ENCODE measurements around the gene ANP32E. TPM values are rescaled to one million over a fixed set of nuclear protein-coding genes. Genes with fewer than 3 reads are reported as not detected.
A peak's percentile ranks its signal among the peaks of the same experiment; 100 is the strongest.
"Not testable (repeated sequence)": the region's sequence is repeated elsewhere in the genome, so short reads cannot be mapped to it uniquely, and the experiment has no call there.

ANP32E gene
- total RNA-seq, 2 experiments from 2014 or later, result 130 to 173 TPM

- no peak for ATAC-seq
- H3K27me3 Mint-ChIP-seq, result no peaks in the 10 kb centered on the region
- DNase-seq, result no peak
- CTCF ChIA-PET, result interaction anchor here (1.2 to 1.8 kb wide), 5 partner anchors 9 to 153 kb away, joined by 3 to 9 read pairs (median 4); no protein-coding TSS in a partner anchor
- peaks cover 19% of the 10 kb centered on the region for H3K4me1 Mint-ChIP-seq
- no peaks in the 10 kb centered on the region for H3K9me3 Mint-ChIP-seq (ENCODE audit: low read depth)
- H3K36me3 Mint-ChIP-seq, result peaks cover 56% of the 10 kb centered on the region
- no peak overlapping the region for H3K27ac Mint-ChIP-seq
- no peak overlapping the region for H3K4me3 Mint-ChIP-seq
Observed at GRCh38 chr1:150224983-150225382, 10.9 kb downstream of the ANP32E start.

GRCh38 chr1:150221552-150221951, 14.4 kb downstream of the ANP32E start:
- no peaks in the 10 kb centered on the region for H3K9me3 Mint-ChIP-seq (ENCODE audit: low read depth)

GRCh38 chr1:150215855-150216254, 20.1 kb downstream of the ANP32E start:
- DNase-seq; H3K27ac Mint-ChIP-seq; H3K4me3 Mint-ChIP-seq; ATAC-seq; H3K27me3 Mint-ChIP-seq; H3K9me3 Mint-ChIP-seq (ENCODE audit: low read depth): not testable (repeated sequence)
- CTCF ChIA-PET, result interaction anchor here (1.1 kb wide), 1 partner anchor 9 kb away, joined by 4 read pairs; no protein-coding TSS in a partner anchor
- H3K4me1 Mint-ChIP-seq, result peaks cover 21% of the 10 kb centered on the region
- peaks cover 18% of the 10 kb centered on the region for H3K36me3 Mint-ChIP-seq

More at GRCh38 chr1:150221552-150221951, 14.4 kb downstream of the ANP32E start:
- ATAC-seq (peak; percentile 53), DNase-seq (no peak)
- CTCF ChIA-PET, result interaction anchor here (0.6 to 1.9 kb wide), 2 partner anchors 12 to 34 kb away, joined by 3 to 6 read pairs; no protein-coding TSS in a partner anchor
- no peak overlapping the region for H3K4me3 Mint-ChIP-seq
- H3K27me3 Mint-ChIP-seq, result no peaks in the 10 kb centered on the region
- H3K36me3 Mint-ChIP-seq, result peaks cover 45% of the 10 kb centered on the region
- H3K27ac Mint-ChIP-seq, result no peak overlapping the region
- peaks cover 9% of the 10 kb centered on the region for H3K4me1 Mint-ChIP-seq

GRCh38 chr1:150214099-150214756, 21.7 kb downstream of the ANP32E start:
- DNase-seq; ATAC-seq; H3K36me3 Mint-ChIP-seq; H3K9me3 Mint-ChIP-seq (ENCODE audit: low read depth); H3K27me3 Mint-ChIP-seq: not testable (repeated sequence)
- Mint-ChIP-seq H3K27ac (peak overlapping the region; percentile 98), H3K4me3 (peak overlapping the region; percentile 81), H3K4me1 (peaks cover 21% of the 10 kb centered on the region)
- CTCF ChIA-PET, result interaction anchor here (1.0 to 1.8 kb wide), 2 partner anchors 42 to 252 kb away, joined by 4 to 8 read pairs; no protein-coding TSS in a partner anchor

GRCh38 chr1:150213170-150214098, 22.5 kb downstream of the ANP32E start:
- ATAC-seq, result peak; percentile 100
- Mint-ChIP-seq H3K36me3 (peaks cover 5% of the 10 kb centered on the region), H3K9me3 (ENCODE audit: low read depth) (no peaks in the 10 kb centered on the region), H3K27me3 (no peaks in the 10 kb centered on the region), H3K4me3 (peak overlapping the region; percentile 81), H3K4me1 (peaks cover 21% of the 10 kb centered on the region), H3K27ac (peak overlapping the region; percentile 98)
- CTCF ChIA-PET, result interaction anchor here (0.9 to 1.8 kb wide), 4 partner anchors 20 to 251 kb away, joined by 3 to 8 read pairs (median 4); no protein-coding TSS in a partner anchor
- DNase-seq, result peak; percentile 97

- DNase-seq (no peak), ATAC-seq (no peak)
- H3K4me3 Mint-ChIP-seq, result no peak overlapping the region
- H3K27ac Mint-ChIP-seq, result no peak overlapping the region
- no peaks in the 10 kb centered on the region for H3K27me3 Mint-ChIP-seq
- CTCF ChIA-PET, result no interaction called here
- H3K9me3 Mint-ChIP-seq (ENCODE audit: low read depth), result no peaks in the 10 kb centered on the region
- peaks cover 3% of the 10 kb centered on the region for H3K36me3 Mint-ChIP-seq
- H3K4me1 Mint-ChIP-seq, result peaks cover 21% of the 10 kb centered on the region
Observed at GRCh38 chr1:150212070-150212469, 23.8 kb downstream of the ANP32E start.

- DNase-seq, result no peak
- Mint-ChIP-seq H3K9me3 (ENCODE audit: low read depth) (no peaks in the 10 kb centered on the region), H3K27ac (no peak overlapping the region), H3K27me3 (no peaks in the 10 kb centered on the region), H3K36me3 (no peaks in the 10 kb centered on the region), H3K4me1 (peaks cover 21% of the 10 kb centered on the region), H3K4me3 (no peak overlapping the region)
- ATAC-seq, result no peak
- CTCF ChIA-PET, result interaction anchor here (1.3 kb wide), 1 partner anchor 24 kb away, joined by 3 read pairs; no protein-coding TSS in a partner anchor
Observed at GRCh38 chr1:150210706-150211105, 25.2 kb downstream of the ANP32E start.

GRCh38 chr1:150210091-150210490, 25.8 kb downstream of the ANP32E start:
- Mint-ChIP-seq H3K4me1 (peaks cover 21% of the 10 kb centered on the region), H3K36me3 (no peaks in the 10 kb centered on the region), H3K4me3 (no peak overlapping the region), H3K27ac (no peak overlapping the region), H3K9me3 (ENCODE audit: low read depth) (no peaks in the 10 kb centered on the region), H3K27me3 (no peaks in the 10 kb centered on the region)
- ATAC-seq (no peak), DNase-seq (no peak)
- CTCF ChIA-PET, result interaction anchor here (1.3 kb wide), 1 partner anchor 23 kb away, joined by 3 read pairs; no protein-coding TSS in a partner anchor

- H3K36me3 Mint-ChIP-seq; ATAC-seq; H3K27ac Mint-ChIP-seq; CTCF ChIA-PET; H3K27me3 Mint-ChIP-seq; DNase-seq; H3K9me3 Mint-ChIP-seq (ENCODE audit: low read depth); H3K4me1 Mint-ChIP-seq; H3K4me3 Mint-ChIP-seq: not testable (repeated sequence)
Observed at GRCh38 chr1:150208460-150208859, 27.5 kb downstream of the ANP32E start.

- no peak overlapping the region for H3K4me3 Mint-ChIP-seq
- peaks cover 4% of the 10 kb centered on the region for H3K27me3 Mint-ChIP-seq
- H3K36me3 Mint-ChIP-seq, result no peaks in the 10 kb centered on the region
- ATAC-seq, result no peak
- CTCF ChIA-PET, result interaction anchor here (0.8 kb wide), 1 partner anchor 21 kb away, joined by 3 read pairs; no protein-coding TSS in a partner anchor
- no peak for DNase-seq
- H3K4me1 Mint-ChIP-seq, result peaks cover 2% of the 10 kb centered on the region
- no peaks in the 10 kb centered on the region for H3K9me3 Mint-ChIP-seq (ENCODE audit: low read depth)
- H3K27ac Mint-ChIP-seq, result no peak overlapping the region
Observed at GRCh38 chr1:150207281-150207971, 28.5 kb downstream of the ANP32E start.

GRCh38 chr1:150196417-150196816, 39.5 kb downstream of the ANP32E start:
- H3K27ac Mint-ChIP-seq, result no peak overlapping the region
- CTCF ChIA-PET, result no interaction called here
- DNase-seq (no peak), ATAC-seq (no peak)
- peaks cover 20% of the 10 kb centered on the region for H3K27me3 Mint-ChIP-seq
- no peaks in the 10 kb centered on the region for H3K9me3 Mint-ChIP-seq (ENCODE audit: low read depth)
- H3K36me3 Mint-ChIP-seq, result no peaks in the 10 kb centered on the region
- no peak overlapping the region for H3K4me3 Mint-ChIP-seq
- no peaks in the 10 kb centered on the region for H3K4me1 Mint-ChIP-seq

GRCh38 chr1:150194381-150195031, 41.4 kb downstream of the ANP32E start:
- no peak overlapping the region for H3K4me3 Mint-ChIP-seq
- DNase-seq (no peak), ATAC-seq (no peak)
- CTCF ChIA-PET, result interaction anchor here (1.5 kb wide), 1 partner anchor 8 kb away, joined by 6 read pairs; no protein-coding TSS in a partner anchor
- peaks cover 17% of the 10 kb centered on the region for H3K27me3 Mint-ChIP-seq
- no peaks in the 10 kb centered on the region for H3K36me3 Mint-ChIP-seq
- no peak overlapping the region for H3K27ac Mint-ChIP-seq
- no peaks in the 10 kb centered on the region for H3K4me1 Mint-ChIP-seq
- no peaks in the 10 kb centered on the region for H3K9me3 Mint-ChIP-seq (ENCODE audit: low read depth)

Data from activated CD8-positive, alpha-beta memory T cell treated with anti-CD3 and anti-CD28 coated beads, Interleukin-2, amount 10 ng/mL, durations not matched to agents 7 days and 5 days (primary cell).